Adipose tissue (tissue), 3 donors: Measurements from ENCODE around the gene IL18RAP. TPM values are rescaled to one million over a fixed set of nuclear protein-coding genes. Genes with fewer than 3 reads are reported as not detected.

Experiments
- H3K27ac ChIP-seq: one replicate; pipeline ENCODE4 v1.5.1; 2013; ENCODE audit warnings: low read depth, low read length
- WGBS, 3 donors: extraction: QIAGEN DNeasy Blood & Tissue Kit; methylation state at CpG; one replicate each; pipeline ENCODE4 v1.1.7; 2013; 5-methylcytosine and 5-hydroxymethylcytosine counted together
- polyA plus RNA-seq, 3 donors: library from polyadenylated mRNA; stranded (reverse); fragments of 200-250 nt; gene quantifications; one replicate each; pipeline ENCODE4 v1.2.3, GENCODE V29; 2013
- donor health status: healthy with polysubstance abuse.
- donor health status: Bipolar disorder and iron deficiency.
- donor health status: healthy.

IL18RAP gene
- polyA plus RNA-seq, 3 donors: 0.37 to 5.9 (median 5.4) TPM

DNA sequence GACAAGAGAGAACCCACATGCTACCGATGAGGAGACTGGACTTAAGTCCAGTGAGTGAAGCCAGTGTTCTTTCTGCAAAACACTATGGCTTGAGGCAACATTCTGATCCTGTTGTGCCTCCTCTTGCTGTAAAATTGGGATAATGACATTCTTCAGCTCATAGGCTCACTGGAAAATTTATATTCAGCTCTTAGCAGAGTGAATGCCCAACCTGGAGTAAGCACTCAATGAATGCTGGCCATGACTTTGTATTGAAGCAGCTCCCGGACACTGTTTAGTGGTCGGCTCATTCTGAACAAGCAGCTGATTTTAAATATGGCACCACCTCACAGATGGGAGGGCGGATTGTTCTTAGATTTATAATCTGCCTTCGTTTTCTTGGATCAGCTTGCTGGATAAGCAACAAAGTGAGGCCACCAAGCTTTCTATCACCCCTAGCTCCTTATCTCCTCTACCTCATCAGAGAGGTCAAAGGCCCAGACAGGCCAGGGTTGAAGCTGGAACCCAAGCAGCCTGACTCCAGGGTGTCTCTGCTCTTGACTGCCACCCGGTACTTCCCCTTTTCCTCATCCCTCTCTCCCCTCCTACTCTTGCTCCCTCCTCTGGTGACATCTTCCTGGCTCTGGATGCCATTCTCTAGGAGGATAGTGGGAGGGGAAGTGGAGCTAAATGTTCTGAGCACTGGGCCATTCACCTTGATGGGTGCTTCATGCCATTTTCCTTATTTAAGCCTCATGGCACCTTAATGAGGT lies 61.5 kb downstream of the IL18RAP start:
- H3K27ac ChIP-seq: no peak overlapping the region
- 80 to 83% (median 82%) methylated on average over 6 of the region's 6 CpGs for WGBS, 3 donors

DNA sequence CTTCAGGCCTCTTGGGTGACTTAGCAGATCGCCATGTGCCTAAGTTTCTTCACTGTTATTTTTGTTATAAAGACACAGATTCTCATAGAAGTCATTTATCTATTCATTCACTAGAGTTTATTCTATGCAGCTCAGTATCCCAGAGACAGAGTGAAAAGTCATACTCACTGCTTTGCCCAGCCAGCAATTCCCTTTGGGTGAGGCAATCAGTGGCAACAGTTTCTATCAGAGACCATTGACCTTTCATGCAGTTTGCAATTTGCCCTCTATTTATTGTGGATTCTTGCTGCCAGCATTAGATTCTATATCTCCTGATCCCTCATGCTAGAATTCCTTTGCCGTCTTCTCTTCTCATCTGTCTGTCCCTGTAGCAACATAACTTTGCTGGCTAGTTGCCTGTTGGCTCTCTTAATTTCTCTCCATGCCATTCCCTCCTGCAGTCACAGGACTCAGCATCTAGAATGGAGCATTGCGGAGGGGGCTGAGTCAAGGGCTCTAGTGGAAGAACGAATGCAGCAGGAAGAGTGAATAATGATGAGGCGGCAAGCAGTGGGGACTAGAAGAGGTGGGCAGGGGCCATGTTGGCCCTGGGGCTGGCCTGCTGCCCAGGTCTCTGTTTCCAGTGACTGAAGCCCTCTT lies 62.3 kb downstream of the IL18RAP start:
- WGBS, 3 donors: 60 to 74% (median 72%) methylated on average over 5 of the region's 5 CpGs
- H3K27ac ChIP-seq: no peak overlapping the region

DNA sequence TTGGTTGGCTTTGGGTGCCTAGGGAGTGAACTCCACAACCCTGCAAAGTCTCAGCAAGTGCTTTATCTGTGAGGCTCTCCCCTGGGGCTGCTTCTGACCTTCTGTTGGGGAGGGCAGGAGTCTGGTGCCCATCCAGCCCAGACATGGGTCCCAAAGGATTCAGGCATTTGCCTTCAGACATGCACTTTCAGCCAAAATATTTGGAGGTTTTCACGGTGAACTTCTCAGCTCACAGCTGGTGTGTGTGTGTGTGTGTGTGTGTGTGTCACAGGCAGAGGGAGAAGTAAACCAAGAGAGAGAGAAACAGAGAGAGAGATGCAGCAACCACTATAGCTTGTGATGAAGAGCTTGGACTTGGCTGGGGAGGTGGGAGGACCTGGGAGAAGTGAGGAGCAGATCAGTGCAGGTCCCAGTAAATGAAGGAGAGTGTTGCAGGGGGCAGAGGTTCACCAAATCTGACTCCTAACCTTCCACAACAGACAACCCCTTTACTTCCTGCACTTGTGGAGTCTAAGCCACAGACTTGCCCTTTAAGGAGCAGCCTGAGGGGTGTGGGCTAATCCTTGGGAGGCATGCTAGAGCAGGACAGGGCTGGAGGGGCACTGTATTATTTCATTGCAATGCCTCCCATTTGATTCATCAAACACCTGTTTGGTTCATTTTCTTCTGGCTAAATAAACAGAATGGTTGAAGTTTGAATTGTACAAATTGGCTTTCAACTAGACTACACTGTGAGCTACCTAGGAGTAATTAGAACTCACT lies 64.2 kb downstream of the IL18RAP start:
- 42 to 69% (median 49%) methylated on average over 1 of the region's 1 CpG for WGBS, 3 donors
- no peak overlapping the region for H3K27ac ChIP-seq

DNA sequence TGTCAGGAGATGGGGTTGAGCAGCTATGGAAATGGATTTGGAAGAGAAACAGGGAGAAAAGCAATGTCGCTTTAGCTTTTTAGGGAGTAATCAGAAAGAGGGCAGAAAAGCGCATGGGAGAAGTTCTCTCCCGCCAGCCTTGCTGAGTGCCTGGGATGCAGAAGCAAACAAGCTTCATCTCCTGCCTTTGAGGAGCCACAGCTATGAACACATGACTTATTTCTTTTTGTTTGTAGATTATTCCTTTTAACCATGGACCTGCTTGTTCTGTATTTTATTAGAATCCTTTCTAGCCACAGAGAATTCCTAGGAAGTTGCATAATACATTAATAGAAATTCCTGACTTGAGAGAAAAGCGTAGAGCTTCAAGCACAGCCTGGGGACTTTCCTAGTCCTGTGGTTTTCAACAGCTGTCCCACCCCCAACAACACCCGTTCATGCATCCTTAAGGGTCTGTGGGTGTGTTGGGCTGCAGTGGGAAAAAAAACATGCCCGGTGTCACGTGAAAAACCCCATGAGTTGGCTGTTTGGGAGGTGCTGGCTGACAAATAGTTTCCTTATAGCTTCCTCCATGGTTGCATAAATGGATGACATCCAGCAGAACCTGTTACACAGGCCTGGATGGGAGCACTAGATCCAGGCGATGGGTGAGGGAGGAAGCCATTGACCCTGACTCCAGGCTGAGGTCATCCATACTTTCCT lies 65.0 kb downstream of the IL18RAP start:
- WGBS, 3 donors: 42 to 43% (median 42%) methylated on average over 8 of the region's 8 CpGs
- no peak overlapping the region for H3K27ac ChIP-seq

DNA sequence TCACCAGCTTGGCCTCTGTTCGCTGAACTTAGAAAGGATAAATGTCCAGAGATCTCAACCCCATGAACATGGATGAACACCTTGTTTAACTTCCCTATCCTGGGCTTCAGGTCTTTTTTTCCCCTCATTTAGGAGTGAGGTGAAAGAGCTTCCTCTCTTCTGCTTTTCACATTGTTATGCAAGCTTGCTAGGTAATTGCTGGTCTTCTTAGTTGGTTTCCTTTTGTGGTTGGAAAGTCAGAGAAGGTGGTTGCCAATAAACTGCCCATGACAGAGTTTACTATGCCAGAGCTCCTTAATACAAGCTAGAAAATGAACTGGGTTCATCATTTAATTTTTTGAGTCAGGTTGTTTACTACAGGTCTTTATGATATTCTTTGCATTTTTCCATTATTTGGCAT lies 66.7 kb downstream of the IL18RAP start:
- 68 to 86% (median 81%) methylated on average over 1 of the region's 1 CpG for WGBS, 3 donors
- no peak overlapping the region for H3K27ac ChIP-seq

DNA sequence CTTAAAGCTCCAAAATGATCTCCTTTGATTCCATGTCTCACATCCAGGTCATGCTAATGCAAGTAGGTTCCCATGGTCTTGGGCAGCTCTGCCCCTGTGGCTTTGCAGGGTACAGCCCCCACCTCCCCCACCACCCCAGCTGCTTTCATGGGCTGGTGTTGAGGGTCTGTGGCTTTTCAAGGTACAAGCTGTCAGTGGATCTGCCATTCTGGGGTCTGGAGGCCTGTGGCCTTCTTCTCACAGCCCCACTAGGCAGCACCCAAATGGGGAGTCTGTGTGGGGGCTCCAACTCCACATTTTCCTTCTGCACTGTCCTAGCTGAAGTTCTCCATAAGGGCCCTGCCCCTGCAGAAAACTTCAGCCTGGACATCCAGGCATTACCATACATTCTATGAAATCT lies 69.0 kb downstream of the IL18RAP start:
- no peak overlapping the region for H3K27ac ChIP-seq

DNA sequence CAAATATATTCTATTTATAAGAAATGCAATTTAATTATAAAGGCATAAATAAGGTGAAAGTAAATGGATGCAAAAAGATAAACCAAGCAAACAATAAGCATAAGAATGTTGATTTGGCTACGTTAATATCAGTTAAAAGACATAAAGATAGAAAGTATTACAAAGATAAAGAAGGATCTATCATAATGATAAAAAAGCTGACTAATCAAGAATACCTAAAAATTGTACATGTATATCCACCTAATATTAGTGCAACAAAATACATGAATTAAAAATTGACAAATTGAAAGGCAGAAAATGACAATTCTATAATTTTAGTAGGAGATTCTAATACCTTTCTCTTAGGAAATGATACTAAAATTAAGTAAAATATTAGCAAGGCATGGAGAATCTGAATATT lies 71.6 kb downstream of the IL18RAP start:
- H3K27ac ChIP-seq: no peak overlapping the region
- 77 to 89% (median 83%) methylated on average over 1 of the region's 1 CpG for WGBS, 3 donors

DNA sequence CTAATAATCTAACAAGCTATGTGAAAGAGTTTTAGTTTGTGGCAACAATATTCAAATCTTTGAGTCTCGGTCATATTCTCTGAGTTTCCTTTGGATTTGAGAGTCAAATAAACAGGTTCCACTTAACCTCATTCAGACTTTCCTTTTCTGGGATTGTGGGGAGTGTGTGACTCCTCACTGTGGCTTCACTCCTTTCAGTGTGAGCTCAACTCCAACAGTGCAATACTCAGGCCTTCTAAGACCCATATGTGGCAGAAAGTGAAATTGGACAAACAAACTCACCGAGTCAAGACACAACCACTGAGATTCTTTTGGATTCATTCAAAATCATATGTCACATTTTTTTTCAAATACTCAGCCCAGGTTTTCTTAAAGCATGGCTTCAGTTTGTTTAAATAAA lies 75.5 kb downstream of the IL18RAP start:
- WGBS, 3 donors: 88 to 96% (median 92%) methylated on average over 2 of the region's 2 CpGs
- no peak overlapping the region for H3K27ac ChIP-seq

DNA sequence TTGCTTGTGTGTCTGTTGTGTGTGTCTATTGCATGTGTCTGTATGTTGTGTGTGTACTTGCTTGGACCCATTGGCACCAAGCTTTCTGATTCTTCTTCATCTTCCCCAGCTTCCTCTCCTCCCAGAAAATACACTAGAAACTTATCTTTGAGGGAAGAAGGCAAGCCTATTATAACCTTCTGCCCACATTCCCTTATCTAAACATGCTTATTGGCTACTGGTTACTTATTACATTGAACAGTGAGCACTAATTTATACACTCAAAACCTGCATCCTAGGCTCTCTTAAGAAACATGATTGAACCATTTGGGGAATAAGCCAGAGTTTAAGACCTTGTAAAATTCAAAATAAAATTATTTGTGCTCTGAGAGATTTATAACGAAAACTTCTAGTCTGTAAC lies 76.6 kb downstream of the IL18RAP start:
- 78 to 81% (median 79%) methylated on average over 1 of the region's 1 CpG for WGBS, 3 donors
- no peak overlapping the region for H3K27ac ChIP-seq

Other genes with a start within 250 kb of the IL18RAP start
- gene IL1RL2, start 236.1 kb upstream of the IL18RAP start, polyA plus RNA-seq: under 1 TPM; 0.10 to 0.91 (median 0.67) TPM
- gene IL1RL1, start 111.6 kb upstream of the IL18RAP start, polyA plus RNA-seq: 10 to 100 TPM in 1 of 3 donors, 1 to 10 TPM in 2; 2.1 to 28.8 (median 5.6) TPM
- gene IL18R1, start 67.4 kb upstream of the IL18RAP start, polyA plus RNA-seq: 1 to 10 TPM; 1.2 to 5.9 (median 4.8) TPM
- gene SLC9A4, start 50.1 kb downstream of the IL18RAP start, polyA plus RNA-seq: 1 to 10 TPM in 1 of 3 donors, under 1 TPM in 2; 0.01 to 1.8 (median 0.11) TPM
- gene SLC9A2, start 196.4 kb downstream of the IL18RAP start, polyA plus RNA-seq: under 1 TPM in 2 of 3 donors, not detected in 1; 0.11 to 0.59 TPM